VCaP (cell line): ENCODE measurements around the gene UBTF.
A peak's percentile ranks its signal among the peaks of the same experiment; 100 is the strongest.

Experiments
- H3K27ac ChIP-seq: fragments of 450-650 bp; 2 replicates; pipeline ENCODE4 v1.5.1; 2017
- CTCF ChIP-seq: fragments of 450-650 bp; conservative IDR thresholded peaks from 2 replicates; pipeline ENCODE4 v1.5.1; 2017; ENCODE audit warnings: mild to moderate bottlenecking, moderate library complexity

Gene UBTF

DNA sequence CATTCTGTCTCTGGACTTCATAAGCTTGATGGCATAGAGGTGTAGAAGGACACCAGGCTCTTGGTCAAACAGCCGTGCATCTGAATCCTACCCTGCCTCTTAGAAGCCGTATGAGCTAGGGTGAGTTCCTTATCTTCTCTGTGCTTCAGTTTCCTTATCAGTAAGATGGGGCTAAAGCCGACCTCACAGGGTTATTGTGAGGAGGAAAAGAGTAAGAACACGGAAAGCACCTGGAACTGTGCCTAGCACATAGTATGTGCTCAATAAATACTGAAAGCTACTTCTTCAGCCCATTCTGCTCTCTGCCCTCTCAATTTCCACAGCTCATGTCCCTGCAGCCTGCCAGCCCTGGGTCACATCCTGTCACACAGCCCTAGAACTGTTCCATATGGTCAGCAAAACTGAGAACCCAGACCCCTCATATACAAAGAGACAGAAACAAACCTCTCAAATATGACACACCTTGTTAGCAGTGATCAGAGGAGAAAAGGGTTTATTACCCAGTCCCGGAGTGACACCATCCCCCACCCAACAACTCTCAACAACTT lies 17.0 kb upstream of the UBTF start:
- no peak overlapping the region for H3K27ac ChIP-seq
- no peak for TF ChIP-seq CTCF

GRCh38 chr17:44235583-44235936 lies 16.1 kb upstream of the UBTF start:
- peak overlapping the region; percentile 9; the same call in 1 of the 2 replicates for H3K27ac ChIP-seq
- TF ChIP-seq CTCF, result no peak

GRCh38 chr17:44233582-44233981 lies 14.1 kb upstream of the UBTF start:
- H3K27ac ChIP-seq, result no peak overlapping the region
- TF ChIP-seq CTCF, result no peak

DNA sequence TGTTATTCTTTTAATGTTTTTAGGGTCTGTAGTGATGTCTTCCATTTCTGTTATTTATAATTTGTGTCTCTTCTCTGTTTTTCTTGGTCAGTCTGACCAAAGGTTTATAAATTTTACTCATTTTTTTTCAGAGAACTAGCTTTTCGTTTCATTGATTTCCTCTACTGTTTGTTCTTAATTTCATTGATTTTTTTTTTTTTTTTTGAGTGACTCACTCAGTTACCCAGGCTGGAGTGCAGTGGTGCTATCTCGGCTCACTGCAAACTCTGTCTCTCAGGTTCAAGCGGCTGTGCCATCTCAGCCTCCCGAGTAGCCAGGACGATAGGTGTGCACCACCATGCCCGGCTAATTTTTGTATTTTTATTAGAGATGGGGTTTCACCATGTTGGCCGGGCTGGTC lies 12.6 kb upstream of the UBTF start:
- TF ChIP-seq CTCF, result no peak

GRCh38 chr17:44230140-44230539 lies 10.7 kb upstream of the UBTF start:
- TF ChIP-seq CTCF, result no peak
- H3K27ac ChIP-seq, result no peak overlapping the region

More for the DNA sequence above, 12.6 kb upstream of the UBTF start:
- H3K27ac ChIP-seq, result no peak overlapping the region

- no peak for TF ChIP-seq CTCF
- H3K27ac ChIP-seq, result no peak overlapping the region
These were observed 9.6 kb upstream of the UBTF start for GRCh38 chr17:44229090-44229489.

DNA sequence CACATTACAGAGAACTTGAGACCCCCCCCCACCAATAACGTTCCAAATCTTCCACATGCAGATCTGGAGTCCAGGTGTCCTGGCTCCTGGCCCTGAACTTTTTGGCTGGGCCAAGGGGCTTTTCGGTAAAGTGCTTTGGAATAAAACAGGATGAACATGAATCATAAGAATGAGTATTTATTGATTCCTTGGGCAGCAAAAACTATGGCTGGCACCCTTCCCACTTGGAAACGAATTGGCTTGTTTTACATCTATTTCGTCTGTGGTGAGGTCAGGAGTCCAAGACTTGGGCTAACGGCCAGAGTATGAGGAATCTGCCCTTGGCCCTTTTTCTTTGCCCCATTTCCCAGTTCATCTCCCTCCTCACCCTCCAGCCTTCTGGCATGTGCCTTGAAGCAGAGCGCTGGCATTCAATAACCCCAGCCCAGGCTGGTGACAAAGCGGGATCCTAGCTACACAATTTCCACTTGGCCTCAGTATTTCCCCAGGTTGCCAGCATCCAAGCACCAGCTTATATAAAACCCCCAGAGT lies 4.1 kb upstream of the UBTF start:
- peak overlapping the region; percentile 100 for H3K27ac ChIP-seq
- no peak for TF ChIP-seq CTCF
